GM12875 (cell line): ENCODE results near the gene KCNJ1.

Experiments used
- H3K4me3 ChIP-seq: one replicate; pipeline ENCODE4 v1.5.1; 2011; ENCODE audit warnings: low read depth, low read length, control low read depth
- TF ChIP-seq, protein P1 (sequence below): IDR thresholded peaks from 2 replicates; pipeline ENCODE4 v1.5.1; 2011; ENCODE audit warnings: low read depth, mild to moderate bottlenecking, control low read depth, inconsistent platforms, low read length, moderate library complexity, borderline replicate concordance; ENCODE audit not compliant: insufficient read depth

KCNJ1 gene

DNA sequence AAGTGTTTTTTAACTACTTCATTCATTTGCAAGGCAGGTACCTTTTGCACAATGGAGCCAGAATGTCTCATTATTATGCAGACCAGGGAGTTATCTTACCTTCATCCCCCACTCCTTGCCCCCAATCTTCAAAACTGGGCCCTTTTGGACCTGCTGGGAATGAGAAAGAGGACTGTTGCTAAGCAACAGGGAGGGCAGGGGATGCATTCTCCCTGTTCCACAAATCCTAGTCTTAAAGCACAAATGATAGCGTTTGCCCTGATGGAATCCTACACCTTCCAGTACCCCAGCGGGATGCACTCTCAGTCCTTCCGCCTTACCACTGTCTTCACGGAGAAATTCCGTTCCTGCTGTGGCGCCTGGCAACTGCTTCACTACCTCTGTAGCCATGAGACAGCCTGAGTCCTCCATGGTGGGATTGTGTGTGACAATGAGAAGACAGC is 4.1 kb upstream of the KCNJ1 start:
- TF ChIP-seq, protein P1, sequence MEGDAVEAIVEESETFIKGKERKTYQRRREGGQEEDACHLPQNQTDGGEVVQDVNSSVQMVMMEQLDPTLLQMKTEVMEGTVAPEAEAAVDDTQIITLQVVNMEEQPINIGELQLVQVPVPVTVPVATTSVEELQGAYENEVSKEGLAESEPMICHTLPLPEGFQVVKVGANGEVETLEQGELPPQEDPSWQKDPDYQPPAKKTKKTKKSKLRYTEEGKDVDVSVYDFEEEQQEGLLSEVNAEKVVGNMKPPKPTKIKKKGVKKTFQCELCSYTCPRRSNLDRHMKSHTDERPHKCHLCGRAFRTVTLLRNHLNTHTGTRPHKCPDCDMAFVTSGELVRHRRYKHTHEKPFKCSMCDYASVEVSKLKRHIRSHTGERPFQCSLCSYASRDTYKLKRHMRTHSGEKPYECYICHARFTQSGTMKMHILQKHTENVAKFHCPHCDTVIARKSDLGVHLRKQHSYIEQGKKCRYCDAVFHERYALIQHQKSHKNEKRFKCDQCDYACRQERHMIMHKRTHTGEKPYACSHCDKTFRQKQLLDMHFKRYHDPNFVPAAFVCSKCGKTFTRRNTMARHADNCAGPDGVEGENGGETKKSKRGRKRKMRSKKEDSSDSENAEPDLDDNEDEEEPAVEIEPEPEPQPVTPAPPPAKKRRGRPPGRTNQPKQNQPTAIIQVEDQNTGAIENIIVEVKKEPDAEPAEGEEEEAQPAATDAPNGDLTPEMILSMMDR, result no peak
- H3K4me3 ChIP-seq, result no peak overlapping the region

DNA sequence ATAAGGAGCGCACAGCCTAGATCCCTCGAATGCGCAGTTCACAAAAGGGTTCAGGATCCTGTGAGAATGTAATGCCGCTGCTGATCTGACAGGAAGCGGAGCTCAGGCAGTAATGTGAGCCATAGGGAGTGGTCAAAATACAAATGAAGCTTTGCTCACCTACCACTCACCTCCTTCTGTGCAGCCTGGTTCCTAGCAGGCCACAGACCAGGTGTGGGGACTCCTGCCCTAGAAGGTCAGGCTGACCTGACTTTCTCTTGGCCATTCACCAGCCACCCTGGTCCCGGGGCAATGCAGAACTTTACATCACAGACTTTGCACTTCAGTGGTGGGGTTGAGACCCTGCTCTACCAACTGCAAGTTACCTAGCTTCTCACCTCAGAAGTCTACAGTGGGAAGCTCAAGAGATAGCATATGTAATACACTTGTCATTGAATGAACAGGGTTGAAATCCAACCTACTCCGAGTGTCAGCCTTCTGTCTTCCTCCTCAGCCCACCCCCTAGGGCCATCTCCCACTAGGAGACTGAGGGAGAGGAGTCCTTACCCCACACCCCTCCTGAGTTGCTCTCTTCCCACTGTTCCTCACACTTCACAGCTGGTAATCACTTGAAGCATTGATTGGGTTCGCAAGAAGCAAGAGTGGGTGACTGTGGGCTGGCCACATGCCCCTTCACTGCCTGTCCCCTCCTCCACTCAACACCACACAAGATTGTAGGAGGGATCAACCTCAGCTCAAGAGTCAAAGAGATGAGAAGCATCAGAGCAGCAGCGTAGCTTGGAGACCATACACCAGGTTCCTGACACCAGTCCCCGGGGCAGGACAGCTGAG is 2.0 kb upstream of the KCNJ1 start:
- no peak overlapping the region for H3K4me3 ChIP-seq
- TF ChIP-seq, protein P1, result no peak

DNA sequence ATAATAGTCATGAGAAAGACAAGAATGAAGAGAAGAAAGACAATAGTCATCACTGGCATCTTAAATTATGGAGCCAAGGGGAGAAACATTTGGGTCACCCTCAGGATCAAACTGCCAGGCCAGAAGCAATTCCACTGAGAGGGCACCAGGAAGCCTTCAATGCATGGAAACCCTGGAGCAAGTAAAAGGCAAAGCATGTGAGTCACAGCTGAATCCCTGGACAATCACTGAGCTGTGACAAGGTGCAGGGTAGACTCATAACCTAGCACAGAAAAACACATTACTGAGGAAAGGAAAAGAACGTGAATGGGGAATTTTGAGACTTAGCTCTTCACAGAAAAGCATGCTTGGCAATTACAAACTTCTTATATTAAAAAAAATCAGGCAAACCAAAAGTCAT is 1.6 kb downstream of the KCNJ1 start:
- H3K4me3 ChIP-seq, result no peak overlapping the region
- TF ChIP-seq, protein P1, result no peak

DNA sequence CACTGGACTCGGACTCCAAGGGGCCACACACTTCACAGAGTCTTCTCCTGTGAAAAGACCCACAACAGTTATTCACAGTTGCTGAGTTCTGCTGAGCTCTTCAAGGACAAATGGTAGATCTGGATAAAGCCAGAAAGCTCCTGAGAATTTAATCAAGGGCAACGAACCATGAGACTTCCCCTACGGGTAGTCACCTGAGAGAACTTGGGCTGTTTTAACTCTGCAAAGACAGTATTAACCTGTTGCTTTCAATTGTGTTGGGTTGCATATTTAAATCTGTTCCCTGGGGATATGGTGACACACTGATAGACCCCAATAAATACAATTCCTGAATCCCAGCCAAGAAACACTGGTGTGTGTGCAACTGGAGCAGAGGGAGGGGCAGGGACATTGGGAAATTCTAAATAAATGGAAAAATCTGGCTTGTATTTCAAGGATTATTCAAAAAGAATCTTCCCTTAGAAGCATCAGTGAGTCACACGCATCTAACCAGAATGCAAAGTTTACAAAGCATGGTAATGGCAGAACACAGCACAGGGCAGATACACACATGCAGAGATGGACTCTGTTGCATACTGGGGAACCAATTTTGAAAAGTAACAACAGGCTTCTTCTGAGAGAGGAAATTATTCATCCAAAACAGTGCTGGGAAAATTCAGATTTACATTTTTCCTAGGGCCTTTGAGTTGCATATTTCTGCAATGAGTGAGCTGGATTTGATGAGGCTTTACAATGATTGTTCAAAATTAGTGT is 4.0 kb downstream of the KCNJ1 start:
- TF ChIP-seq, protein P1, result no peak
- H3K4me3 ChIP-seq, result no peak overlapping the region

DNA sequence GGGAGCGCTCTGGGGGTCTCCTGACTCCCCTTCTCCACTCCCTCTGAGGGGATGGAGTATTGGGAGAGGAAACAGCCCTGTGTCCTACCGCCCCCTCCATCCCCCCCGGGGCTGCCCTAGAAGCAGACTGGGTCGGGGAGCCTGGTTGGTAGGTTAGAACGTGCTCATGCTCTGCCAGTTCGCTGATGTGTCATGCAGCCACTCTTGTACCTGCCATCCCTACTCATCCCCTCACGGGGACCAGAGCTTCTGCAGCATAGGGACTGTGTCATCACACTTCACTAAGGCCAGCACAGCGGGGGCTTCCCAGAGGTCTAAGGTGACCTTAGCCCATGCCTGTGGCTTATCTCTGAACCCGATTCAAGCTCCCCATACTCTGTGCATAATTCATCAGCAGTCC is 4.7 kb downstream of the KCNJ1 start:
- TF ChIP-seq, protein P1, result no peak
- no peak overlapping the region for H3K4me3 ChIP-seq

DNA sequence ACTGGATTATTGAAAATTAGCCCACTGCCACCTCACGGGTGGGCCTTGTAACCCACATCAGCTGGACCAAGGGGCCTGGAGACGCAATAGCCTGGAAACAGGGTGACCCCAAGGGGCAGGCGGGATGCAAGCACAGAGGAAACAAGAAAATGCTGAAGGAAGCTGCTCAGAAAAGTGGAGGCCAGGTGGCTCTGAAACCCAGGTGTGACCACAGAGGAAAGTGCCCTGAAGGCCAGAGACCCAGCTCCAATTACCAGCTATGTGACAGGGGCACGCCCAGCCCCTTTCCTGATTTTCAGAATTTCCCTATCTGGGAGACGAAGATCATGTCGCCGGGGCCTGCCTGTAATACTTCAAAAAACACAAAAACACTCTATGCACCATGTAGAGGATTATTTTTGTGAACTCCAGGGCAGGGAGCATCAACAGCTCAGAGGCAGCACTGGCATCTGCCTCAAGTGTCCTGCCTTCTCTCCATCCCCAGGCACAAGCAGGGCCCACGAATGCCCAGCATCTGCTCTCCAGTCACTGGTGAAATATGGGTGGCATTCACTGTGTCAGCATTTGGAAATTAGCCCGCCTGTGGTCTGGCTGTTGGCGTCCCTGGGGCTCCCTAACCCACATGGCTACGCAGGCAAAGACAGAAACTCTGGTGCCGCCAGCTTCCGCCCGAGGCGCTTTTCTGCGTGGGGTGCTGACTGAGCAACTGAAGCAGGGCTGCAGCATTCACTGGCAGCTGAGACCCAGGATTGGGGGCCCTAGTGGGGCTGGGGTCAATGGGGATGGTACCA is 6.3 kb downstream of the KCNJ1 start:
- TF ChIP-seq, protein P1, result no peak
- no peak overlapping the region for H3K4me3 ChIP-seq
